NCI-H82 treated with DMSO at 0.1 percent for 48 hours (cell line): ENCODE results near the gene PIGBOS1.

Source experiments
- DNase-seq: peaks from one replicate; lab custom pipeline; 2025; ENCODE audit not compliant: unreplicated experiment; lab: John Stamatoyannopoulos, UW

PIGBOS1 gene

GRCh38 chr15:55267401-55268175 lies 51.3 kb downstream of the PIGBOS1 start:
- peak; percentile 43 for DNase-seq
